Mesenchymal stem cell (in vitro differentiated cells and primary cell): ENCODE data around the gene SUSD3.

ENCODE experiments used
- DNase-seq: peaks from one replicate; pipeline ENCODE4 v3.0.0-alpha.2; 2013
- H2AFZ ChIP-seq: one replicate; pipeline ENCODE4 v1.6.1; 2013; ENCODE audit warnings: low read depth, mild to moderate bottlenecking, control low read depth, inconsistent platforms, low read length, moderate library complexity
- H2AK5ac ChIP-seq: 2 replicates; pipeline ENCODE4 v1.6.1; 2013; ENCODE audit warnings: low read length, moderate library complexity, mild to moderate bottlenecking, inconsistent platforms; ENCODE audit not compliant: severe bottlenecking
- H2BK120ac ChIP-seq: one replicate; pipeline ENCODE4 v1.6.1; 2013; ENCODE audit warnings: low read depth, mild to moderate bottlenecking, inconsistent platforms, low read length, moderate library complexity
- H2BK12ac ChIP-seq, 2 experiments: one replicate each; pipeline ENCODE4 v1.6.1; 2013; ENCODE audit warnings: inconsistent platforms in 2 of 2, low read length in 2 of 2, mild to moderate bottlenecking in 2 of 2, moderate library complexity in 2 of 2, control low read depth in 1 of 2
- H2BK15ac ChIP-seq: one replicate; pipeline ENCODE4 v1.6.1; 2013; ENCODE audit warnings: mild to moderate bottlenecking, low read depth, inconsistent platforms; ENCODE audit not compliant: poor library complexity, severe bottlenecking
- H2BK5ac ChIP-seq: 2 replicates; pipeline ENCODE4 v1.6.1; 2013; ENCODE audit warnings: low read depth, mild to moderate bottlenecking, low read length, control low read depth, inconsistent platforms; ENCODE audit not compliant: poor library complexity, severe bottlenecking
- H3K14ac ChIP-seq, 2 experiments: one replicate each; pipeline ENCODE4 v1.6.1; 2013; ENCODE audit warnings: inconsistent platforms in 2 of 2, low read length in 2 of 2, control low read depth in 1 of 2, mild to moderate bottlenecking in 1 of 2, moderate library complexity in 1 of 2
- H3K18ac ChIP-seq, 2 experiments: one replicate each; pipeline ENCODE4 v1.6.1; 2013; ENCODE audit warnings: inconsistent platforms in 2 of 2, low read length in 2 of 2, control low read depth in 1 of 2, low read depth in 1 of 2, mild to moderate bottlenecking in 1 of 2
- H3K23ac ChIP-seq, 2 experiments: one replicate each; pipeline ENCODE4 v1.6.1; 2013; ENCODE audit warnings: inconsistent platforms in 2 of 2, low read length in 2 of 2, mild to moderate bottlenecking in 2 of 2, moderate library complexity in 2 of 2, control low read depth in 1 of 2
- H3K27ac ChIP-seq: 2 replicates; pipeline ENCODE4 v1.5.1; 2013; ENCODE audit warnings: mild to moderate bottlenecking, moderate library complexity, low read length, control low read depth, inconsistent platforms; ENCODE audit not compliant: poor library complexity, severe bottlenecking
- H3K27me3 ChIP-seq, 2 experiments: 2 replicates each; pipeline versions ENCODE4 v1.6.1 to v1.7.0; 2013; ENCODE audit warnings: low read length in 2 of 2, mild to moderate bottlenecking in 2 of 2, moderate library complexity in 2 of 2, control low read depth in 1 of 2, inconsistent platforms in 1 of 2; ENCODE audit not compliant: control insufficient read depth in 1 of 2, insufficient read depth in 1 of 2
- H3K36me3 ChIP-seq, 2 experiments: 2 replicates each; pipeline versions ENCODE4 v1.6.1 to v1.7.0; 2013; ENCODE audit warnings: low read length in 2 of 2, control low read depth in 1 of 2, inconsistent platforms in 1 of 2, low read depth in 1 of 2, mild to moderate bottlenecking in 1 of 2; ENCODE audit not compliant: insufficient read depth in 2 of 2, control insufficient read depth in 1 of 2
- H3K4ac ChIP-seq, 2 experiments: one replicate each; pipeline ENCODE4 v1.6.1; 2013; ENCODE audit warnings: inconsistent platforms in 2 of 2, low read length in 2 of 2, mild to moderate bottlenecking in 2 of 2, moderate library complexity in 2 of 2, control low read depth in 1 of 2, low read depth in 1 of 2
- H3K4me1 ChIP-seq: 2 replicates; pipeline ENCODE4 v1.6.1; 2013; ENCODE audit warnings: low read depth, low read length, control low read depth; ENCODE audit not compliant: control insufficient read depth, insufficient read depth
- H3K4me2 ChIP-seq: 2 replicates; pipeline ENCODE4 v1.6.1; 2013; ENCODE audit warnings: low read length, mild to moderate bottlenecking, inconsistent platforms; ENCODE audit not compliant: poor library complexity, severe bottlenecking
- H3K4me3 ChIP-seq, 2 experiments: 2 replicates each; pipeline versions ENCODE4 v1.5.1 to v1.7.0; 2013; ENCODE audit warnings: low read length in 2 of 2, mild to moderate bottlenecking in 2 of 2, control low read depth in 1 of 2, low read depth in 1 of 2; ENCODE audit not compliant: insufficient read depth in 1 of 2
- H3K79me1 ChIP-seq: replicated peaks from 2 replicates; pipeline ENCODE4 v1.6.1; 2013; ENCODE audit warnings: mild to moderate bottlenecking, control low read depth, low read length, inconsistent platforms; ENCODE audit not compliant: poor library complexity, severe bottlenecking
- H3K9ac ChIP-seq: 2 replicates; pipeline ENCODE4 v1.7.0; 2013; ENCODE audit warnings: mild to moderate bottlenecking, low read length, moderate library complexity
- H3K9me3 ChIP-seq: 2 replicates; pipeline ENCODE4 v1.7.0; 2013; ENCODE audit warnings: mild to moderate bottlenecking, low read length; ENCODE audit not compliant: control insufficient read depth
- H4K8ac ChIP-seq: one replicate; pipeline ENCODE4 v1.6.1; 2013; ENCODE audit warnings: inconsistent platforms, mild to moderate bottlenecking, low read length, moderate library complexity
- H4K91ac ChIP-seq: one replicate; pipeline ENCODE4 v1.6.1; 2013; ENCODE audit warnings: mild to moderate bottlenecking, low read length, inconsistent platforms
- WGBS: methylation state at CpG from one replicate; pipeline ENCODE4 v1.1.7; 2013; ENCODE audit warnings: mixed read lengths; 5-methylcytosine and 5-hydroxymethylcytosine counted together

Gene SUSD3

GRCh38 chr9:93132946-93133680 lies 74.6 kb downstream of the SUSD3 start:
- peak; percentile 96 for DNase-seq
- Histone ChIP-seq H4K91ac (peak overlapping the region; percentile 72), H3K14ac (peak overlapping the region in 1 of 2 experiments; percentile 91), H2BK12ac (peak overlapping the region; percentile 53 to 94), H2BK5ac (peak overlapping the region; percentile 1), H3K27me3 (no peaks in the 10 kb centered on the region), H3K4ac (peak overlapping the region; percentile 39 to 76), H3K23ac (no peak overlapping the region), H3K4me2 (peak overlapping the region; percentile 85), H4K8ac (peak overlapping the region; percentile 41), H3K79me1 (peaks cover 21% of the 10 kb centered on the region), H2BK120ac (peak overlapping the region; percentile 56), H3K18ac (peak overlapping the region; percentile 15 to 84), H3K9ac (peak overlapping the region; percentile 93), H2AFZ (no peak overlapping the region), H3K4me3 (peak overlapping the region; percentile 68 to 84), H2BK15ac (no peak overlapping the region), H3K4me1 (peaks cover 58% of the 10 kb centered on the region), H3K36me3 (peaks cover 0 to 4% of the 10 kb centered on the region in 2 experiments), H3K27ac (peak overlapping the region; percentile 80), H2AK5ac (peak overlapping the region; percentile 13), H3K9me3 (no peaks in the 10 kb centered on the region)
- 37% methylated on average over 20 of the region's 21 CpGs for WGBS

- Histone ChIP-seq H3K4me2 (peak overlapping the region; percentile 85), H3K18ac (peak overlapping the region; percentile 78 to 93), H3K4me1 (peaks cover 53% of the 10 kb centered on the region), H3K79me1 (peaks cover 16% of the 10 kb centered on the region), H3K9ac (peak overlapping the region; percentile 93), H2AFZ (no peak overlapping the region), H2BK5ac (peak overlapping the region; percentile 45), H2BK12ac (peak overlapping the region; percentile 48 to 53), H3K27me3 (no peaks in the 10 kb centered on the region), H3K4ac (peak overlapping the region; percentile 51 to 83), H4K91ac (peak overlapping the region; percentile 85), H3K27ac (peak overlapping the region; percentile 80), H2BK15ac (peak overlapping the region; percentile 64), H3K36me3 (no peaks in the 10 kb centered on the region), H3K14ac (peak overlapping the region in 1 of 2 experiments; percentile 84), H2AK5ac (no peak overlapping the region), H3K9me3 (peaks cover 4% of the 10 kb centered on the region), H3K4me3 (peak overlapping the region; percentile 68 to 84), H3K23ac (no peak overlapping the region), H4K8ac (peak overlapping the region; percentile 45), H2BK120ac (peak overlapping the region; percentile 50)
- WGBS: 2% methylated on average over 34 of the region's 34 CpGs
- no peak for DNase-seq
Measured at GRCh38 chr9:93133681-93134014, 75.1 kb downstream of the SUSD3 start.

- WGBS: 2% methylated on average over 59 of the region's 78 CpGs
- peaks cover 49% of the 10 kb centered on the region for H3K4me1 ChIP-seq
- peak within 1 kb of the TSS; percentile 53 to 94 for H2BK12ac ChIP-seq
- H3K27me3 ChIP-seq: no peaks in the 10 kb centered on the region
- peak within 1 kb of the TSS in 1 of 2 experiments; percentile 93 for H3K14ac ChIP-seq
- peak within 1 kb of the TSS; percentile 45 for H2BK5ac ChIP-seq
- peak within 1 kb of the TSS; percentile 68 to 84 for H3K4me3 ChIP-seq
- H2AK5ac ChIP-seq: peak within 1 kb of the TSS; percentile 1
- DNase-seq: peak; percentile 95
- H3K79me1 ChIP-seq: peaks cover 13% of the 10 kb centered on the region
- H3K23ac ChIP-seq: peak within 1 kb of the TSS in 1 of 2 experiments; percentile 50
- no peaks in the 10 kb centered on the region for H3K36me3 ChIP-seq
- peak within 1 kb of the TSS; percentile 78 to 93 for H3K18ac ChIP-seq
- H3K9ac ChIP-seq: peak within 1 kb of the TSS; percentile 93
- peak within 1 kb of the TSS; percentile 80 for H3K27ac ChIP-seq
- peak within 1 kb of the TSS; percentile 85 for H4K91ac ChIP-seq
- H3K9me3 ChIP-seq: peaks cover 4% of the 10 kb centered on the region
- peak within 1 kb of the TSS; percentile 73 for H2AFZ ChIP-seq
- H3K4me2 ChIP-seq: peak within 1 kb of the TSS; percentile 85
- H2BK120ac ChIP-seq: peak within 1 kb of the TSS; percentile 56
- peak within 1 kb of the TSS; percentile 57 to 83 for H3K4ac ChIP-seq
- peak within 1 kb of the TSS; percentile 98 for H2BK15ac ChIP-seq
- peak within 1 kb of the TSS; percentile 47 for H4K8ac ChIP-seq
Measured at GRCh38 chr9:93134015-93134739, 75.7 kb downstream of the SUSD3 start, which contains the start of gene NINJ1. NINJ1 (minus strand) TSS chr9:93134251; CDS start chr9:93134217, 34 bp downstream.
